ENCODE measurements around the gene KDELR1.
"Not testable (repeated sequence)": the region's sequence is repeated elsewhere in the genome, so short reads cannot be mapped to it uniquely, and the experiment has no call there.

The KDELR1 gene

GRCh38 chr19:48397263-48398101 is 6.1 kb upstream of the KDELR1 start:
- DNase-seq (ENCODE audit: low read depth) = no peak

DNA sequence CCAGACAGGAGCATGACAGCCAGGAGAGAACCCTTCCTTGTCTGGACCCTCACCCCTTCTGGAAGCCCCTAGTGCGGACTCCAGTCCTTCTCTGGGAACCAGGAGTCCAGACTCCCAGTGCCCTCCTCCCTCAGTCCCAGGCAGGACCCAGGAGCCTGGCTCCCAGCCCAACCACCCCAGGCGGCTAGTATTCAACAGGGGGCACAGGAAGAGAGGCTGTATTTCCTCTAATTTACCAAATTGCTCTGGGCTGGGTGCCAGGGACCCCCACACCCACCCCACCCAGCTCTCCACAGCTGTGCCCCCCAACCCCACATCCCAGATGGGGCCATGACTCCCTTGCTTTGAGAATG is 5.4 kb upstream of the KDELR1 start:
- DNase-seq (ENCODE audit: low read depth) = no peak

GRCh38 chr19:48396016-48396823 is 4.9 kb upstream of the KDELR1 start:
- DNase-seq (ENCODE audit: low read depth) = no peak

- DNase-seq (ENCODE audit: low read depth) = no peak
These were observed 4.1 kb upstream of the KDELR1 start for GRCh38 chr19:48395499-48395898.

DNA sequence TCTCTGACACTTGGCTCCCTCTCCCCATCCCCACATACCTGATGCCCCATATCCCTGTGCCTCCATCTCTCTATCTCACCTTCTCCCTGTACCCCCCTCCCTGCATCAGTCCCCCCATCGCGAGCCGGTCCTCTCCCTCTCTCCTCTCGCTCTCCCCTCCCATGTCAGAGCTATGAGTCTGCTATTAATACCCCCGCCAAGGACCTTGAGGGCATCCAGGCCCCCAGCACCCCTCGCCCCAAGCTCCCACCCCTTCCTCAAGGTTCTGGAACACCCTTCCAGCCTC is 3.8 kb upstream of the KDELR1 start:
- no peak for DNase-seq (ENCODE audit: low read depth)

- no peak for DNase-seq (ENCODE audit: low read depth)
These were observed 3.2 kb upstream of the KDELR1 start for GRCh38 chr19:48394331-48395169.

GRCh38 chr19:48393559-48394330 is 2.4 kb upstream of the KDELR1 start, which contains the start of gene GRIN2D:
Gene GRIN2D, plus strand, starts transcription at chr19:48393668. Its CDS starts 4,725 bp downstream, at chr19:48398393.
- DNase-seq (ENCODE audit: low read depth) = no peak

DNA sequence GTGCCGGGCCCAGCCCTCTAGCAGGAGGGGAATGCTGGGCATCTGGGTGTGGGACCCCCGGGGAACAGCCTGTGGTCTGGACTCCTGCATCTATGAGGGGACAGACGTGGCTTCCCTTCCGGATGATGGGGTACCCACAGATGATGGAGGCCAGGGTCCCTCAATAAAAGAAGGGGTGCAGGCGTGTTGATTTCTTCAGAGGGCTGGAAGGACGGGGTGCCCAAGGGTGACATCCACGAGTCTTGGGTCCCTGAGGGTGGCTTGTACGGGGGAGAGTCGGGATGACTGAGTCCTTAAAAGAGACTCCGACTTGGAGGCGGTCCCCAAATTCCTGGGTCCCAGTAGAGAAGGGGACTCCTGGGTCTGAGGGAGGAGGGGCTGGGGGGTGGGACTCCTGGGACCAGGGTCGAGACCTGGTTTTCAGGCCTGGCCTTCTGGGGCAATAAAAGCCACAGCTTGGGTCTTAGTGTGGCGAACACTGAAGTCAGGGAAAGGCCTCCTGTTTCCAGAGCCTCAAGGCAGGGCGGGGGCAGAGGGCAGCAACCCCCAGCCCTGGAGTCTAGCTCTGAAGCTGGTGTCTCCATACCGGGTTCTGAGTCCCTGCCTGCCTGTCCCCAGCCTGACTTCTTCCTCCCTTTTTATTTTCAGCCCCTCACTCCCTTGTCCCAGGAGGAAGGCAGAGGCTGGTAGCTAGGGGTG is 1.7 kb upstream of the KDELR1 start:
- no peak for DNase-seq (ENCODE audit: low read depth)

DNA sequence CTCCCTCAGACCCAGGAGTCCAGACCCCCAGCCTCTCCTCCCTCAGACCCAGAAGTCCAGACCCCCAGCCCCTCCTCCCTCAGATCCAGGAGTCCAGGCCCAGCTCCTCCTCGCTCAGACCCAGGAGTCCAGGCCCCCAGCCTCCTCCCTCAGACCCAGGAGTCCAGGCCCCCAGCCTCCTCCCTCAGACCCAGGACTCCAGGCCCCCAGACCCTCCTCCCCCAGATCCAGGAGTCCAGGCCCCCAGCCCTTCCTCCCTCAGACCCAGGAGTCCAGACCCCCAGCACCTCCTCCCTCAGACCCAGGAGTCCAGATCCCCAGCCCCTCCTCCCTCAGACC is 624 bp upstream of the KDELR1 start:
- DNase-seq (ENCODE audit: low read depth) = not testable (repeated sequence)

DNA sequence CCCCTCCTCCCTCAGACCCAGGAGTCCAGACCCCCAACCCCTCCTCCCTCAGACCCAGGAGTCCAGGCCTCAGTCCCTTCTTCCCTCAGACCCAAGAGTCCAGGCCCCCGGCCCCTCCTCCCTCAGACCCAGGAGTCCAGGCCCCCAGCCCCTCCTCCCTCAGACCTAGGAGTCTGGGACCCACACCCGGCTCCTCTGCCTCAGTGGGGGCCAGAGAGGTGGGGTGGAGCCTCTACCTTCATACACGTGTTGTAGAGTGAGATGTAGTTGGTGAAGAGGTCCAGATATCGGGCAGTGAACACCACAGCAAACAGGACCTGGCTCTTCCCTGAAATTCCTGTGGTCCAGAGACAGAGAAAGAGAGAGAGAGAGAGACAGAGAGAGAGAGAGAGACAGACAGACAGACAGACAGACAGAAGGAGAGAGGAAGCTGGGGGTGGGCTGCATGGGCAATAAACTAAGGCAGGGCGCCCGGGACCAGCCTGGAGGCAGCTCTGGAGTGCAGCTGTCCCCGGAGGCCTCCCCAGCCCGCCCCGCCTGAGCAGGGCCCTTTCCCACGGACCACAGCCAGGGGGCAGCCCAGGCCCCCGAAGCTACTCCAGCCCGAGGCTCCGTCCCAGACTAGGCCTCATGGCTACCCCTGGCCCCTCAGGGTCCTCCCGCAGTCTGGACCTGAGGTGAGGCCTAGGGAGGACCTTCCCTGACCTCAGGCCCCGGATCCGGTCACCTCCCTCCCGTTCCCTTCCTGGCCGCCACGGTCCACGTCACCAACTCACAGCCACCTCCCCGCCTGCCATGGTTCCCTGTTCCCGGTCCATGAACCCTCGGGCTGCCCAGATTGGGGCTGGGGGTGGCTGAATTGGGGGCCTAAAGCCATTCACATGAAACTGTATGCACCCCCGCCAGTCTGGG is 907 bp downstream of the KDELR1 start:
- DNase-seq (ENCODE audit: low read depth) = peak; percentile 37

GRCh38 chr19:48386981-48387380 is 4.4 kb downstream of the KDELR1 start:
- no peak for DNase-seq (ENCODE audit: low read depth)

- no peak for DNase-seq (ENCODE audit: low read depth)
These were observed 5.8 kb downstream of the KDELR1 start for GRCh38 chr19:48385461-48386087.

DNA sequence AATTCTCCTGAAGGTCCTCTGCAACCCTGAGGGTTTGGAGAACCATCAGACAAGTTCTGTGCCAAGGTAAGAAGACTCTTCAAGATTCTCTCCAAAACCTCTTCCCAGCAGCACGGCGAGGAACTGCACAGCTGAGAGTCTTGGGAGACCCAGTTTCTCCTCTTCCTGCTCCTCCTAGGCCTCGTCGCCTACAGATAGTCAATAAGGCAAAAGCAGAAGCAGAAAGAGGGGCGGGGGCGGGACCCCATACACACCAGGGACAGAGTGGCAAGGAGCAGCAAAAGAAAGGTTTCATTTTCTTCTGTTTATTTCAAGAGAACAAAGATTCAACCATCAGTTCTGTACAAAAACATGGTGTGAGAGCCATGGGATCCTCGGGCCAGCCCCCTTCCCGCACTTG is 9.1 kb downstream of the KDELR1 start:
- DNase-seq (ENCODE audit: low read depth) = no peak

GRCh38 chr19:48381178-48381950 is 10.0 kb downstream of the KDELR1 start:
- no peak for DNase-seq (ENCODE audit: low read depth)

DNA sequence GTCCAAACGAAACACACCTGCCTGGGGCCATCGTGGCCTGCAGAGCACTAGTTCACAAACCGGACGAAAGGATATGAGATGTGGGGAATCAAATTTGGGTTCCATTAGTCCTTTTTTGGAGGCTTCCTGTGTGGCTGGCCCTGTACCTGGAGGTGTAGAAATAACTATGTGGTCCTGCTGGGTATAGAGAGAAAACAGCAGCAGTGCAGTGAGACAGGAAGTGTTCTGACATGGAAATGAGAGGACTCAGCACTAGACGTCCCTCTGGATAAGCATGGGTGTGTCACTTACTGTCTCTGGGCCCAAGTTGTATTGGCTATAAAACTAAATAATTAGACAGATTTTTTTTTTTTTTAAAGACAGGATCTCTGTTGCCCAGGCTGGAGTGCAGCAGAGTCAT is 12.3 kb downstream of the KDELR1 start:
- no peak for DNase-seq (ENCODE audit: low read depth)

GRCh38 chr19:48378194-48378570 is 13.2 kb downstream of the KDELR1 start:
- DNase-seq (ENCODE audit: low read depth) = no peak

DNA sequence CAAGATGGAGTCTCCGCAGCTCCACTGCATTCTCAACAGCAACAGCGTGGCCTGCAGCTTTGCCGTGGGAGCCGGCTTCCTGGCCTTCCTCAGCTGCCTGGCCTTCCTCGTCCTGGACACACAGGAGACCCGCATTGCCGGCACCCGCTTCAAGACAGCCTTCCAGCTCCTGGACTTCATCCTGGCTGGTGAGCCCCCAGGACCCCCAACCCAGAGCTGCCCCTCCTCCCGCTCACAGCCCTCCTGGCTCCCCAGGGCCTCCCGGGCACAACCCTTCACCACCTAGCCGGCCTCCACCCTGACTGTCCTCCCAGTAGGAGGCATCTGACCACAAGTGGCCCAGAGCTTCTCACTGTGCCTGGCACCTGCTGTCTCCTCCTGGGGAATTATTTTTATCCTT is 17.8 kb downstream of the KDELR1 start:
- no peak for DNase-seq (ENCODE audit: low read depth)

DNA sequence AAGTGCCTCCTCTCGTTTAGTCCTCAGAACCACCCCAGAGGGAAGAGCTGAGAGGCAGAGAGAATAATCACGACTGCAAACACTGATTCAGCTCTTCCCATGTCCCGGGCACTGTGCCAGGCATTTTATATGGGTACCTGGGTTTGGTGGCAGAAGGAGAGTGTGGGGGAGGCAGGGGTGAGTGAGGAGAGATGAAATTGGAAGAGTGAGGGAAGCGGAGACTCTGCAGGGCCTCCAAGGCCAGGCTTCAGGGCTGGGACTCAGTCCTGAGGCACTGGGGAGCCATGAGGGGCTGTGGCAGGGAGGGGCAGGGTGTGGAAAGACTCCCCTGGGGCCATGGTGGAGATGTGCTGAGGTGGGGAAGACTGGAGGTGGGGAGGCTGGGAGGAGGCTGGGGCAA is 18.4 kb downstream of the KDELR1 start:
- DNase-seq (ENCODE audit: low read depth) = no peak

GRCh38 chr19:48371771-48372170 is 19.6 kb downstream of the KDELR1 start:
- not testable (repeated sequence) for DNase-seq (ENCODE audit: low read depth)

Data from activated T-helper 1 cell treated with Interleukin-2 at 50 U/mL for 16 hours (primary cell).